GM23248 (cell line): ENCODE measurements around the gene LMO1.

Experiments used
- EZH2 ChIP-seq: fragments of 200-600 bp; sonication (generic); IDR thresholded peaks from 2 replicates; pipeline ENCODE4 v1.6.1; 2018; ENCODE audit warnings: antibody characterized with exemption, mild to moderate bottlenecking; ENCODE audit not compliant: insufficient read depth, poor library complexity, severe bottlenecking
- EZH2phosphoT487 ChIP-seq: fragments of 200-600 bp; sonication (generic); IDR thresholded peaks from 2 replicates; pipeline ENCODE4 v1.6.1; 2018; ENCODE audit warnings: antibody characterized with exemption, moderate library complexity, mild to moderate bottlenecking, low read depth; ENCODE audit not compliant: insufficient read depth

GRCh38 chr11:8277691-8278090 lies 14.0 kb upstream of the LMO1 start:
- TF ChIP-seq EZH2, result no peak
- no peak for TF ChIP-seq EZH2phosphoT487
